Ovary (tissue), 9 donors: ENCODE measurements around the gene TNFRSF1A. TPM values are rescaled to one million over a fixed set of nuclear protein-coding genes. Genes with fewer than 3 reads are reported as not detected.

Experiments
- DNase-seq, 5 donors: peaks; one replicate each; pipeline ENCODE4 v3.0.0-alpha.2; 2019 to 2020
- H3K27ac ChIP-seq, 2 donors: fragments of 200-600 bp; one replicate each; pipeline versions ENCODE4 v1.5.1 to v1.8.0; 2019 to 2022
- H3K27me3 ChIP-seq: fragments of 200-600 bp; one replicate; pipeline ENCODE4 v1.8.0; 2022
- H3K36me3 ChIP-seq: fragments of 200-600 bp; sonication (generic); one replicate; pipeline ENCODE4 v1.5.1; 2019
- H3K4me1 ChIP-seq: one replicate; pipeline ENCODE4 v1.8.1; 2013; ENCODE audit warnings: mild to moderate bottlenecking, moderate library complexity; ENCODE audit not compliant: insufficient read depth
- H3K4me3 ChIP-seq: fragments of 200-600 bp; sonication (generic); one replicate; pipeline ENCODE4 v1.5.1; 2017
- H3K9me3 ChIP-seq, 2 donors: fragments of 200-600 bp in 1 of 2; sonication (generic) in 1 of 2; one replicate each; pipeline versions ENCODE4 v1.5.1 to v1.8.1; 2013 to 2019; ENCODE audit warnings: mild to moderate bottlenecking in 1 of 2, moderate library complexity in 1 of 2
- EP300 ChIP-seq: sonication (generic); formaldehyde crosslinking; IDR thresholded peaks from one replicate; pipeline ENCODE4 v1.6.1; 2017; ENCODE audit warnings: antibody characterized with exemption
- POLR2A ChIP-seq: fragments of 450-650 bp; IDR thresholded peaks from one replicate; pipeline ENCODE4 v1.6.1; 2017; ENCODE audit warnings: antibody characterized with exemption, mild to moderate bottlenecking, moderate library complexity
- WGBS, 3 donors: extraction: QIAGEN DNeasy Blood & Tissue Kit in 1 of 3; methylation state at CpG; one replicate each; pipeline versions ENCODE4 v1.1.5 to v1.1.7; 2013 to 2017; 5-methylcytosine and 5-hydroxymethylcytosine counted together
- intact Hi-C, 4 donors: fragments of 100-400 bp; cut with DNase I; formaldehyde crosslinking; loops; one replicate each; pipeline versions ENCODE4 v1.11.0 to v1.15.1; 2022 to 2023
- polyA plus RNA-seq, 2 donors: library from polyadenylated mRNA; stranded (reverse); fragments of 200-250 nt in 1 of 2; fragments of 350-450 nt in 1 of 2; fragmentation: Illumina TruSeq in 1 of 2; extraction: RNeasy Lipid Tissue Mini Kit (QIAGEN cat#74804) in 1 of 2; gene quantifications; one replicate each; pipeline ENCODE4 v1.2.3, GENCODE V29; 2013 to 2014
- total RNA-seq, 7 donors: library from RNA; depleted of rRNA in 2 of 7; stranded (reverse); fragments of >200 nt in 2 of 7; fragmentation: NEBNext Ultra II Directional in 3 of 7; extraction: Animal tissue kit (Norgen Biotek cat#: 25700) in 3 of 7; gene quantifications; one replicate each; pipeline versions ENCODE4 v1.1.0 to v1.2.4, GENCODE V29; 2016 to 2023
- TF ChIP-seq, protein P1 (sequence below), 3 donors: fragments of 450-650 bp in 2 of 3; fragments of 200-600 bp in 1 of 3; IDR thresholded peaks; one replicate each; pipeline versions ENCODE4 v1.5.1 to v1.8.0; 2016 to 2022; ENCODE audit warnings: antibody characterized with exemption in 3 of 3, mild to moderate bottlenecking in 1 of 3
- donor health status: DM: no; HTN: no; CAD: no; lungs with moderate emphysema.
- donor health status: DM: no; HTN: no; CAD: no.
- donor health status: Bipolar disorder and iron deficiency.
- donor health status: DM: yes; HTN: yes; CAD: no.
- donor health status: DM: no; HTN: no; CAD: no.
- donor health status: DM: yes; HTN: yes; CAD: no.

TNFRSF1A gene
- total and polyA plus RNA-seq, 9 donors = 92.8 to 274 (median 179) TPM

DNA sequence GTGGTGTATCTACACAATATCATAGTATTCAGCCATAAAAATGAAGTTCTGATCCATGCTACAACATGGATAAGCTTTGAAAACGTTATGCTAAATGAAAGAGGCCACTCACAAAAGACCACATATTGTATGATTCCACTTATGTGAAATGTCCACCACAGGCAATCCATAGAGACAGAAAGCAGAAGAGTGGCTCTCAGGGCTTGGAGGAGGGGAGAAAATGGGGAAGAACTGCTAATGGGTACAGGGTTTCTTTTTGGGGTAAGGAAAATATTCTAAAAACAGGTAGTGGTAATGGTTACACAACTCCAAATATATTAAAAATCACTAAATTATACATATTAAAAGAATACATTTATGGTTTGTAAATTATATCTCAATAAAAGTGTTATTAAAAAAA is 17.0 kb upstream of the TNFRSF1A start:
- H3K4me1 ChIP-seq = no peaks in the 10 kb centered on the region
- H3K27ac ChIP-seq = no peak overlapping the region
- WGBS, 3 donors = 62 to 79% (median 70%) methylated on average over 1 of the region's 1 CpG
- H3K36me3 ChIP-seq = no peaks in the 10 kb centered on the region
- intact Hi-C loops = no loop called here
- H3K27me3 ChIP-seq = no peaks in the 10 kb centered on the region
- no peaks in the 10 kb centered on the region for H3K9me3 ChIP-seq
- H3K4me3 ChIP-seq = no peak overlapping the region
- TF ChIP-seq, protein P1, sequence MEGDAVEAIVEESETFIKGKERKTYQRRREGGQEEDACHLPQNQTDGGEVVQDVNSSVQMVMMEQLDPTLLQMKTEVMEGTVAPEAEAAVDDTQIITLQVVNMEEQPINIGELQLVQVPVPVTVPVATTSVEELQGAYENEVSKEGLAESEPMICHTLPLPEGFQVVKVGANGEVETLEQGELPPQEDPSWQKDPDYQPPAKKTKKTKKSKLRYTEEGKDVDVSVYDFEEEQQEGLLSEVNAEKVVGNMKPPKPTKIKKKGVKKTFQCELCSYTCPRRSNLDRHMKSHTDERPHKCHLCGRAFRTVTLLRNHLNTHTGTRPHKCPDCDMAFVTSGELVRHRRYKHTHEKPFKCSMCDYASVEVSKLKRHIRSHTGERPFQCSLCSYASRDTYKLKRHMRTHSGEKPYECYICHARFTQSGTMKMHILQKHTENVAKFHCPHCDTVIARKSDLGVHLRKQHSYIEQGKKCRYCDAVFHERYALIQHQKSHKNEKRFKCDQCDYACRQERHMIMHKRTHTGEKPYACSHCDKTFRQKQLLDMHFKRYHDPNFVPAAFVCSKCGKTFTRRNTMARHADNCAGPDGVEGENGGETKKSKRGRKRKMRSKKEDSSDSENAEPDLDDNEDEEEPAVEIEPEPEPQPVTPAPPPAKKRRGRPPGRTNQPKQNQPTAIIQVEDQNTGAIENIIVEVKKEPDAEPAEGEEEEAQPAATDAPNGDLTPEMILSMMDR (IDR thresholded peaks at IDR 0.05) = no peak
- TF ChIP-seq EP300 (no peak), POLR2A (no peak)
- no peak for DNase-seq

DNA sequence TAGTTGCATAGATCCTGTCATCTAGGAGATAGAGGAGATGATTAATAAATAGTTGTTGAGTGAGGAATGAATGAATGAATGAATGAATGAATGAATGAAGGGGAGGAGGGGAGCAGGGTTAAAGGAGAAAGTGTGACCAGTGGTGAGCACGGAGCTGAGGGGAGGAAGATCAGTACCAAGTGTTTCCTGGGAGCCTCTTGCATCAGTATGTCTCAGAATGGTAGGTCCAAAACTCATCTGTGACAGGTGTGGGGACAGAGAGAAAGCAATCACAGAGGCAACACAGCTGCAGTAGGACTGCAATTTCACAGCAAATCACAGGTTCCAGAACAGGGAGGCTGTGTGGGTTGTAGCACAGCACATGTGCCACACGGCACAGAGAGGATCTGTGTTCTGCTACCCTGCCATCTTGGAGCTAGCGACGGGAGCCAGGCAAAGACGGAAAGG is 14.5 kb upstream of the TNFRSF1A start:
- intact Hi-C loops = no loop called here
- 84 to 88% (median 85%) methylated on average over 5 of the region's 5 CpGs for WGBS, 3 donors
- Histone ChIP-seq H3K36me3 (no peaks in the 10 kb centered on the region), H3K27me3 (no peaks in the 10 kb centered on the region), H3K9me3 (no peaks in the 10 kb centered on the region), H3K27ac (no peak overlapping the region), H3K4me3 (no peak overlapping the region), H3K4me1 (peaks cover 4% of the 10 kb centered on the region)
- no peak for DNase-seq
- TF ChIP-seq POLR2A (no peak), EP300 (no peak)
- TF ChIP-seq, protein P1 (IDR thresholded peaks at IDR 0.05) = no peak

DNA sequence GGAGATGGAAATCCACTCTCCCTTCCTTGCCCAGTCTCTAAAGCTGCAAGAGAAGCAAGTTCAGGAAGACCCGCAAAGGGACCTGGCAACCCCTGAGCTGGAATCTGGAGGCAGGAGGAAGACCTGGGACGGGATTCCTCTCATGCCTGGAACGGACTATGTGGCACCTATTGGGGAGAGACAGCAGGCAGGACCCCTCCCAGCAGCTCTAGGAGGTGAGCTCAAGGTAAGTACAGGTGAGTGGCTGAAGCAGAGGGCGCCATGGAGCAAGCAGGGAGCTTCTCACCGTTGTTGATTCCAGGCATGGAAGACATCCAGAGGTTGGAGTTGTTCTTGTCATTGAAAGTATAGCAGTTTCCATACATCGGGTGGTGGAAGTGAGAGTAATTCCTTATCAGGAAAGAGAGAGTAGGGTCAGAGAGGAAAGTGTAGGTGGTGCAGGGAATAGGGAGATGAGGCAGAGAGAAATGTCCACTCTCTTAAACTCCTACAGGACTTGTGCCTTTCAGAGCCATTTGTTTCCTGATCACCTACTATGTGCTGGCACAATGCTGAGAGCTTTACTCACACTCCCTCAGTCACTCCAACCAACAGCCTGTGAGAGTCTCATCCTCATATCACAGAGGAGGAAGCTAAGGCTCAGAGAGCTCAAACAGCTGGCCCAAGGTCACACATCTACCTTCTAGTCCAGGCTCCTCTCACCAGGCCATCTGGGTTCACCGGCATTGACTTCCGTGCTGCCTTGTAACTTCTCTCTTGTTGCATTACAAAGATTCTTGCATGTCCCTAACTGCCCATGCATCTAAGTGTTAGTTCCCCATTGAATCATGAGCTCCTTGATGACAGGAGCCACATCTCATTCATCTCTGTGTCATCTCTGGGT is 13.9 kb upstream of the TNFRSF1A start:
- no peaks in the 10 kb centered on the region for H3K27me3 ChIP-seq
- 66 to 74% (median 73%) methylated on average over 8 of the region's 8 CpGs for WGBS, 3 donors
- no peaks in the 10 kb centered on the region for H3K9me3 ChIP-seq
- intact Hi-C loops = no loop called here
- no peak for DNase-seq
- H3K4me1 ChIP-seq = peaks cover 4% of the 10 kb centered on the region
- TF ChIP-seq EP300 (no peak), POLR2A (no peak)
- TF ChIP-seq, protein P1 (IDR thresholded peaks at IDR 0.05) = no peak
- H3K27ac ChIP-seq = no peak overlapping the region
- no peaks in the 10 kb centered on the region for H3K36me3 ChIP-seq
- H3K4me3 ChIP-seq = no peak overlapping the region

DNA sequence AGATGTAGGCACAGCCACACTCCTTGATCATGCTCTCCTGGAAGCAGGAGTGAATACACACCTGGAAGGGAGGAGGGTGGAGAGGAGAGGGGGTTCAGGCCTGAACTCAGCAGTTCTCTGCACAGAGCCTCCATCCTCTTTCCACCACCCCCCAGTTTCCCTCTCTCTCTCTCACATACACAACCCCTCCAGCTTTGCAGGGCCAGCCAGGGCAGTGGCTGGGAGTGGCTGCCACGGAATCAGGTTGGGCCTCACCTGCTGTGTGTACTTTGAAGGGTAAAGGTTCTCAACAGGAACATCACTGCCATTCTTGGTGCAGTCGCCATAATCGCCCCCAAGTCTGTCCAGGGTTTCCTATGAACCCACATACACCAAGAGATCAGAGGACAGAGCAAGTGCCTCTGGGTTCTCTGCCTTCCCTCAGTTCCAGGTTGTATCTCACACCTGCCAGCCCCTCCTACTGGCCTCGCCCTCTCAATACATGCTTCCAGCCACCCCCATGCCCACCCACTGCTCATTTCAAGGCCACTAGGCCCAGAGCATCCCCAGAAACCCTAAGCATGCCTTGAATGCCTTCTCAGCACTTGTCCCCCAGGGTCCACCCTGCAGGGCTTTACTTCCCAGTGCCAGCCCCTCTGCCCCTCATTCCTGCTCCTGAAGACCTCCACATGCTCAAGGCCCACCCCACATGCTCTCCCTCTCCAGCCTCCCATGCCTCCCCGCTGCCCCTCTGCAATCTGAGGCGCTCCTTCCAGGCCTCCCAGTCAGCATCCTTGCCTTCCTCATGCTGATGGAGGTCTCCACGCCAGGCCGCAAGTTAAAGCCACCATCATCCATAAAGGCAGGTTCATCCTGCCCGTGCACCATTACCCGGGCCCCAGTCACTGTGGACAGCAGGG is 12.9 kb upstream of the TNFRSF1A start:
- H3K4me1 ChIP-seq = peaks cover 4% of the 10 kb centered on the region
- intact Hi-C loops = no loop called here
- 92 to 95% (median 92%) methylated on average over 10 of the region's 10 CpGs for WGBS, 3 donors
- no peaks in the 10 kb centered on the region for H3K9me3 ChIP-seq
- TF ChIP-seq POLR2A = no peak
- TF ChIP-seq, protein P1 (IDR thresholded peaks at IDR 0.05) = no peak
- no peak for TF ChIP-seq EP300
- H3K27me3 ChIP-seq = no peaks in the 10 kb centered on the region
- no peak for DNase-seq
- no peaks in the 10 kb centered on the region for H3K36me3 ChIP-seq
- H3K27ac ChIP-seq = no peak overlapping the region
- no peak overlapping the region for H3K4me3 ChIP-seq
